Upper lobe of left lung (tissue), 4 donors: ENCODE data around the gene MYLIP.

Source experiments
- POLR2A ChIP-seq, 4 donors: fragments of 450-650 bp; IDR thresholded peaks; one replicate each; pipeline ENCODE4 v1.5.1; 2016 to 2017; ENCODE audit warnings: antibody characterized with exemption in 4 of 4, mild to moderate bottlenecking in 2 of 4
- POLR2AphosphoS5 ChIP-seq, 2 donors: sonication (generic); formaldehyde crosslinking; IDR thresholded peaks; one replicate each; pipeline ENCODE4 v1.5.1; 2017; ENCODE audit warnings: antibody characterized with exemption in 2 of 2
- TF ChIP-seq, protein P1 (sequence below), 6 experiments: fragments of 450-650 bp in 4 of 6; fragments of 200-600 bp in 2 of 6; sonication (generic) in 2 of 6; IDR thresholded peaks; one replicate each; pipeline ENCODE4 v1.5.1; 2016 to 2019; ENCODE audit warnings: antibody characterized with exemption in 6 of 6

DNA sequence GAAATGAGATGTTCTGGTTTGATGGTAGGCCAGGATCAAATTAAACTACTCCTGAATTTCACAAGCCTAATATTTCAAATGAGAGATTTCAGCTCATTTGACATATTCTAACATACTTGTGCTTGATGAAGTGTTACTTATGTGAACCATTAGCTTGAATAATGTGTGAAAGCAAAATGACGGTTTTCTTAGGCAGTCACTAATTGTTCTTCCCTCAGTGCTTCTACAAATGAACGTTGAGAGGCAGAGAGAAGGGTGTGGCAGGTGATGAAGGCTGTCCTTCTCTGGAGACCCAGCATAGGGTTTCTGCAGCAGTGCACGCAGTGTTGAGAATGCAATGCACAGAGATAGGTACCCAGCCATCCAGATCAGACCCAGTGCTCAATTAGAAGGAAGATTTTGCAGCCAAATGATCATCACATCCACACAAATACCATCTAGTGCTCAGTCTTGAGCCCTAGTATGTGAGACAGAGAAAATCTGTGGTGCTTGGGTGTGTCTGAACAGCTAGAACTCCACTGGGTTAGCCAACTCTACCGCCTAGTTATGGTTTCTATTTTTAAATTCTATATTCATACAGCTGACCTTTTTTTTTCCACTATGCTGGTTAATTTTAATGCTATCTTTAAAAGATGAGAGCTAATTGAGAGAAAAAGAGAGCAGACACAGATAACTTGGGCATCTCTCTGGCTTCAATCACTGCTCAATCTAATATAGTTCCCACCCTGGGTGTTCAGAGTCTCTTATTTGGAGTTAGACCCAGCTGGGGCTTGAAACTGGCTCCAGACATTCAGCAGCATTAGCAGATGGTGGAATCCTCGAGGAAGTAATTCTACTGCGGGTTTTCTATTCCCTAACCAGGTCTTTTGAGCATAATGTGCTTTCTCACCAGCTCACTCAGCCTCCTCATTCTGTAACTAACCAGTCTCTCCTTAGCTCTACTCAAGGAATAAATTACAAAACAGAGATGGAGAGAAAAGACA lies 4.4 kb upstream of the MYLIP start:
- TF ChIP-seq POLR2A (IDR thresholded peaks at IDR 0.05), result no peak
- TF ChIP-seq, protein P1, sequence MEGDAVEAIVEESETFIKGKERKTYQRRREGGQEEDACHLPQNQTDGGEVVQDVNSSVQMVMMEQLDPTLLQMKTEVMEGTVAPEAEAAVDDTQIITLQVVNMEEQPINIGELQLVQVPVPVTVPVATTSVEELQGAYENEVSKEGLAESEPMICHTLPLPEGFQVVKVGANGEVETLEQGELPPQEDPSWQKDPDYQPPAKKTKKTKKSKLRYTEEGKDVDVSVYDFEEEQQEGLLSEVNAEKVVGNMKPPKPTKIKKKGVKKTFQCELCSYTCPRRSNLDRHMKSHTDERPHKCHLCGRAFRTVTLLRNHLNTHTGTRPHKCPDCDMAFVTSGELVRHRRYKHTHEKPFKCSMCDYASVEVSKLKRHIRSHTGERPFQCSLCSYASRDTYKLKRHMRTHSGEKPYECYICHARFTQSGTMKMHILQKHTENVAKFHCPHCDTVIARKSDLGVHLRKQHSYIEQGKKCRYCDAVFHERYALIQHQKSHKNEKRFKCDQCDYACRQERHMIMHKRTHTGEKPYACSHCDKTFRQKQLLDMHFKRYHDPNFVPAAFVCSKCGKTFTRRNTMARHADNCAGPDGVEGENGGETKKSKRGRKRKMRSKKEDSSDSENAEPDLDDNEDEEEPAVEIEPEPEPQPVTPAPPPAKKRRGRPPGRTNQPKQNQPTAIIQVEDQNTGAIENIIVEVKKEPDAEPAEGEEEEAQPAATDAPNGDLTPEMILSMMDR (IDR thresholded peaks at IDR 0.05), result no peak
- no peak for TF ChIP-seq POLR2AphosphoS5 (IDR thresholded peaks at IDR 0.05)
